Measurements from ENCODE around the gene SERPINB6. TPM values are rescaled to one million over a fixed set of nuclear protein-coding genes. Genes with fewer than 3 reads are reported as not detected.

Gene SERPINB6
- total and polyA plus RNA-seq, 9 of the 15 experiments (the other 6 are each of a cell fraction or from before 2014, with no cell fraction given), result 86.6 to 211 (median 143) TPM

DNA sequence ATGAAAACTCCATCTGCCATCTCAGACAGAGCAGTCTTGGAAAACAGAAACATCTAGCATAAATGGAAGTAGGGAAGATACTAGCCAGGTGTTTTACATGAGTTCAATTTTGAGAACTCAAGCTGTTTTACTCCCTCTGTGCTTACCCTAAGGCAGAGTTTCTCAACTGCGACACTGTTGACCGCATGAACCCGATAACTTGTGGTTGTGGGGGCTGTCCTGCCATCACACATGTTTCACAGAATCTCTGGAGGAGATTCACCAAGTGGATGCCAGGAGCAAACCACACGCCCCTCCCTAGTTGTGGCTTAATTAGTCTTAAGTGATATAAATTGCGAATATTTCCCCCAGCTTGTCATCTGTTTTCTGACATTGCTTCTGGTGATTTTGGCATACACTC lies 2.3 kb upstream of the SERPINB6 start (continued):
- TF ChIP-seq, protein P1, sequence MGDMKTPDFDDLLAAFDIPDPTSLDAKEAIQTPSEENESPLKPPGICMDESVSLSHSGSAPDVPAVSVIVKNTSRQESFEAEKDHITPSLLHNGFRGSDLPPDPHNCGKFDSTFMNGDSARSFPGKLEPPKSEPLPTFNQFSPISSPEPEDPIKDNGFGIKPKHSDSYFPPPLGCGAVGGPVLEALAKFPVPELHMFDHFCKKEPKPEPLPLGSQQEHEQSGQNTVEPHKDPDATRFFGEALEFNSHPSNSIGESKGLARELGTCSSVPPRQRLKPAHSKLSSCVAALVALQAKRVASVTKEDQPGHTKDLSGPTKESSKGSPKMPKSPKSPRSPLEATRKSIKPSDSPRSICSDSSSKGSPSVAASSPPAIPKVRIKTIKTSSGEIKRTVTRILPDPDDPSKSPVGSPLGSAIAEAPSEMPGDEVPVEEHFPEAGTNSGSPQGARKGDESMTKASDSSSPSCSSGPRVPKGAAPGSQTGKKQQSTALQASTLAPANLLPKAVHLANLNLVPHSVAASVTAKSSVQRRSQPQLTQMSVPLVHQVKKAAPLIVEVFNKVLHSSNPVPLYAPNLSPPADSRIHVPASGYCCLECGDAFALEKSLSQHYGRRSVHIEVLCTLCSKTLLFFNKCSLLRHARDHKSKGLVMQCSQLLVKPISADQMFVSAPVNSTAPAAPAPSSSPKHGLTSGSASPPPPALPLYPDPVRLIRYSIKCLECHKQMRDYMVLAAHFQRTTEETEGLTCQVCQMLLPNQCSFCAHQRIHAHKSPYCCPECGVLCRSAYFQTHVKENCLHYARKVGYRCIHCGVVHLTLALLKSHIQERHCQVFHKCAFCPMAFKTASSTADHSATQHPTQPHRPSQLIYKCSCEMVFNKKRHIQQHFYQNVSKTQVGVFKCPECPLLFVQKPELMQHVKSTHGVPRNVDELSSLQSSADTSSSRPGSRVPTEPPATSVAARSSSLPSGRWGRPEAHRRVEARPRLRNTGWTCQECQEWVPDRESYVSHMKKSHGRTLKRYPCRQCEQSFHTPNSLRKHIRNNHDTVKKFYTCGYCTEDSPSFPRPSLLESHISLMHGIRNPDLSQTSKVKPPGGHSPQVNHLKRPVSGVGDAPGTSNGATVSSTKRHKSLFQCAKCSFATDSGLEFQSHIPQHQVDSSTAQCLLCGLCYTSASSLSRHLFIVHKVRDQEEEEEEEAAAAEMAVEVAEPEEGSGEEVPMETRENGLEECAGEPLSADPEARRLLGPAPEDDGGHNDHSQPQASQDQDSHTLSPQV (IDR thresholded peaks at IDR 0.05), result 0 out of 2 replicates have a peak, but pooled peaks have one; percentile 49
- no peak for TF ChIP-seq ZFP36 (IDR thresholded peaks at IDR 0.05; ENCODE audit: low read depth, low read length, partially characterized antibody)
- TF ChIP-seq, protein P2, sequence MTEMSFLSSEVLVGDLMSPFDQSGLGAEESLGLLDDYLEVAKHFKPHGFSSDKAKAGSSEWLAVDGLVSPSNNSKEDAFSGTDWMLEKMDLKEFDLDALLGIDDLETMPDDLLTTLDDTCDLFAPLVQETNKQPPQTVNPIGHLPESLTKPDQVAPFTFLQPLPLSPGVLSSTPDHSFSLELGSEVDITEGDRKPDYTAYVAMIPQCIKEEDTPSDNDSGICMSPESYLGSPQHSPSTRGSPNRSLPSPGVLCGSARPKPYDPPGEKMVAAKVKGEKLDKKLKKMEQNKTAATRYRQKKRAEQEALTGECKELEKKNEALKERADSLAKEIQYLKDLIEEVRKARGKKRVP (CRISPR knock-in tag; IDR thresholded peaks at IDR 0.05), result no peak
- TF ChIP-seq, protein P3, sequence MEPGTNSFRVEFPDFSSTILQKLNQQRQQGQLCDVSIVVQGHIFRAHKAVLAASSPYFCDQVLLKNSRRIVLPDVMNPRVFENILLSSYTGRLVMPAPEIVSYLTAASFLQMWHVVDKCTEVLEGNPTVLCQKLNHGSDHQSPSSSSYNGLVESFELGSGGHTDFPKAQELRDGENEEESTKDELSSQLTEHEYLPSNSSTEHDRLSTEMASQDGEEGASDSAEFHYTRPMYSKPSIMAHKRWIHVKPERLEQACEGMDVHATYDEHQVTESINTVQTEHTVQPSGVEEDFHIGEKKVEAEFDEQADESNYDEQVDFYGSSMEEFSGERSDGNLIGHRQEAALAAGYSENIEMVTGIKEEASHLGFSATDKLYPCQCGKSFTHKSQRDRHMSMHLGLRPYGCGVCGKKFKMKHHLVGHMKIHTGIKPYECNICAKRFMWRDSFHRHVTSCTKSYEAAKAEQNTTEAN (CRISPR knock-in tag; IDR thresholded peaks at IDR 0.05), result no peak
- TF ChIP-seq TAL1 (IDR thresholded peaks at IDR 0.05), result no peak
- TF ChIP-seq POLR2A (conservative IDR thresholded peaks at IDR 0.05), result no peak
- TF ChIP-seq KLF10 (CRISPR knock-in tag; IDR thresholded peaks at IDR 0.05), result no peak
- TF ChIP-seq ZNF778 (CRISPR knock-in tag; IDR thresholded peaks at IDR 0.05), result no peak
- peak; percentile 44; the same call in 1 of the 2 replicates for TF ChIP-seq KLF16 (IDR thresholded peaks at IDR 0.05)
- TF ChIP-seq TBP (optimal IDR thresholded peaks at IDR 0.05; ENCODE audit: low read depth, low read length), result no peak
- no peak for TF ChIP-seq HNRNPK (IDR thresholded peaks at IDR 0.05; ENCODE audit: low read depth, low read length, poor library complexity, severe bottlenecking)
- TF ChIP-seq ZNF408 (CRISPR knock-in tag; IDR thresholded peaks at IDR 0.05; ENCODE audit: low read depth), result no peak
- TF ChIP-seq ZC3H8 (IDR thresholded peaks at IDR 0.05), result no peak
- TF ChIP-seq ZNF583 (CRISPR knock-in tag; IDR thresholded peaks at IDR 0.05), result no peak
- no peak for TF ChIP-seq SIX5 (IDR thresholded peaks at IDR 0.05; ENCODE audit: borderline replicate concordance in 1 of 2, insufficient read depth in 1 of 2, low read depth in 1 of 2, low read length in 2 of 2)
- TF ChIP-seq HDAC1 (IDR thresholded peaks at IDR 0.05), result 0 out of 4 replicates have a peak, but pooled peaks of 1 of the 2 experiments have one; percentile 42
- peak in 1 of 2 experiments; percentile 13; a peak in 1 of 4 replicates for TF ChIP-seq TRIM24 (IDR thresholded peaks at IDR 0.05)
- no peak for TF ChIP-seq ZFP30 (CRISPR knock-in tag; IDR thresholded peaks at IDR 0.05; ENCODE audit: borderline replicate concordance)
- TF ChIP-seq BCOR (IDR thresholded peaks at IDR 0.05), result no peak

Data from K562 (cell line).